ENCODE data around the gene COPS3. TPM values are rescaled to one million over a fixed set of nuclear protein-coding genes. Genes with fewer than 3 reads are reported as not detected.
A peak's percentile ranks its signal among the peaks of the same experiment; 100 is the strongest.

COPS3 gene
- polyA plus RNA-seq, 6 donors from 2014 or later = 80.2 to 117 (median 94.2) TPM

GRCh38 chr17:17214646-17215436 lies 66.2 kb downstream of the COPS3 start:
- Mint-ChIP-seq H3K27ac (peak overlapping the region in 1 of 6 donors; percentile 41), H3K27me3 (no peaks in the 10 kb centered on the region)

DNA sequence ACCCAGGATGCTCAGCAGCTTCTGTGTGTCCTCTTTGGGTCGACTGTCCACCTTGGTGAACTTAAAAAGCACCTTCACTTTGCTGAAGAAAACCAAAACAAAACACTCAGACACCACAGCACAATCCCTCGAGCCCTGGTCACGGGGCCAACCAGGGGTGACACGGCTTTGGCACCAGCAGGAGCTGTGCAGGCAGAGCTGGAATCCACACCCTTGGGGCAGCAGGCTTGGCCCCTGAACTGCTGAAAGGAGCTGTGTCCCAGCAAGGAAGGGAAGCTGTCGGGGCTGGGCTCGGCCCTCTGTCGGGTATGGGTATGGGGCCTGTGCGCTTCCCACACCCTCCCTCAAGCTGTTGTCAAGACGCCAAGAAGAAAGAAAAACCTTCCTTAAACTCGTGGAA lies 67.3 kb downstream of the COPS3 start:
- Mint-ChIP-seq H3K27ac (no peak overlapping the region), H3K36me3 (peaks cover 9 to 17% of the 10 kb centered on the region in 2 donors), H3K27me3 (no peaks in the 10 kb centered on the region), H3K9me3 (no peaks in the 10 kb centered on the region), H3K4me1 (no peaks in the 10 kb centered on the region), H3K4me3 (no peak overlapping the region)
- ATAC-seq (ENCODE audit: low read depth in 2 of 2) (no peak), DNase-seq (no peak)

More at GRCh38 chr17:17214646-17215436, 66.2 kb downstream of the COPS3 start:
- H3K9me3 Mint-ChIP-seq = no peaks in the 10 kb centered on the region
- H3K36me3 Mint-ChIP-seq = peaks cover 9 to 17% of the 10 kb centered on the region in 2 donors
- H3K4me1 Mint-ChIP-seq = no peaks in the 10 kb centered on the region
- H3K4me3 Mint-ChIP-seq = no peak overlapping the region
- no peak for DNase-seq
- ATAC-seq (ENCODE audit: low read depth in 2 of 2) = no peak

DNA sequence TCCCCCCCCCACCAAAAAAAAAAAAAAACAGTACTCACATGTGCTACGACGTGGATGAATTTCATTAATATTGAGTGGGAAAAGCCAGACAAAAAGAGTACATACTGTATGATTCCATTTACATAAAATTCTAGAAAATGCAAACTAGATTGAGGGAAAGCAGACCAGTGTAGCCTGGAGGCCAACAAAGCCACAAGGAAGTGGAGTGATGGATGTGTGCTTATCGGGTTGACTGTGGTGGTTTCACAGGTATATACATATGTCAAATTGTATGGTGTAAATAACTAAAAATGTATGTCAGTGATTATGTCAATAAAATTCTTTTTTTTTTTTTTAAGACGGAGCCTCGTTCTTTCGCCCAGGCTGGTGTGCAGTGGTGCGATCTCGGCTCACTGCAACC lies 73.0 kb downstream of the COPS3 start:
- Mint-ChIP-seq H3K27ac (peak overlapping the region in 2 of 6 donors; percentile 56 to 85), H3K9me3 (peaks cover 0 to 2% (median 0%) of the 10 kb centered on the region in 7 donors), H3K36me3 (no peaks in the 10 kb centered on the region), H3K27me3 (no peaks in the 10 kb centered on the region), H3K4me1 (peaks cover 10 to 18% (median 17%) of the 10 kb centered on the region in 3 donors), H3K4me3 (peak overlapping the region in 1 of 8 donors; percentile 27)
- DNase-seq = no peak
- no peak for ATAC-seq (ENCODE audit: low read depth in 2 of 2)

DNA sequence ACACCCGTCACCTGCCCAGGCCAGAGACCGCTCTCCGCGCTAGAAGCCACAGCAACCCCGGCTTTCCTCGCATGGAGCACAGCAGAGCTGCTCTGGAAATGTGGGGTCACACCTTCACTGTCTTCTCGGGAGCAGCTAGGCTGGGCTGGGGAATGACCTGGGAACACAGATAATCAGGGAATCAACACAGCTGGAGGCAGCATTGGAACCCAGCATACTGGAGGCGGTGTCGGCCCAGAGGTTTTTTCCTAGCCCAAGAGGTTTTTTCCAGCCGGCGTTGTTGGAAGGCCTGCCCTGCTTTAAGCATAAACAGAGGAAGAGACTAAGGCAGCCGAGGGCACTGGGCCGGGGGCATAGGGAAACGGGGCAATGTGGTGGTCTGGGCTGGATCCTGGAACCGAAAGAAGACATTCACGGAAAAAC lies 74.1 kb downstream of the COPS3 start:
- ATAC-seq (ENCODE audit: low read depth in 2 of 2) (no peak), DNase-seq (no peak)
- Mint-ChIP-seq H3K4me3 (peak overlapping the region; percentile 19 to 75 (median 62)), H3K27ac (peak overlapping the region in 5 of 6 donors; percentile 27 to 97 (median 79)), H3K4me1 (peaks cover 10 to 20% (median 17%) of the 10 kb centered on the region in 3 donors), H3K27me3 (no peaks in the 10 kb centered on the region), H3K9me3 (peaks cover 0 to 2% (median 0%) of the 10 kb centered on the region in 7 donors), H3K36me3 (no peaks in the 10 kb centered on the region)

DNA sequence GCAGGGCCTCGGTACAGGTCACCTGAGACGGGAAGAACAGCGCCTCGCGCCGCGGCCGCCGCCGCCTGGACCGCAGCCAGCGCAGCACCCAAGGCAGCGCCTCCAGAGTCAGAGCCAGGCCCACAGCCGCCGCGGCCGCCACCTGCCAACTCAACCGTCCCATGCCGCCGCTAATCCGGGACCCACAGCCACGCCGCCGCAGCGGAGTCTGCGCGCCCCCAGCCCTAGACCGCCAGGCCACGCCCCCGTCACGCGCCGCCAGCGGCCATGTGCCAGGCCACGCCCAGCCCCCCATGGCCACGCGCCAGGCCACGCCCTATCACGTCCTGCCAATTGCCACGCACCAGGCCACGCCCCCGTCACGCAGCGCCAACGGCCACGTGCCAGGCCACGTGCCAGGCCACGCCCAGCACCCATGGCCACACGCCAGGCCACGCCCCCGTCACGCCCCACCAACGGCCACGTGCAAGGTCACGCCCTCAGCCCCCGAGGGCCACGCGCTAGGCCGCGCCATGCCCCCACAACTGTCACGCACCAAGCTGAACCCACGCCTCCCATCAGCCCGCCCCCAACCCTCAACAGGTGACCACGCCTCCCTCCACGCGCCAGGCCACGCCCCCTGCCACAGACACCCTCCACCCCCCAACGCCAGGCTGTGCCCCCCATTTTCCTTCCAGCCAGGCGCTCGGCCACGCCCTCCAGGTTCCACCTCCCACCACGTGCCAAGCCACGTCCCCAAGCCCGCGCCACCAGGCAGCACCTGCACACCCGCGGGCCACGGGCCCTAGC lies 74.7 kb downstream of the COPS3 start, which contains the start of gene PLD6:
TSS of gene PLD6 (minus strand) at position 210 of the 789 bp plus-strand sequence. CDS start at position 163, 47 bp downstream.
- Mint-ChIP-seq H3K27me3 (no peaks in the 10 kb centered on the region), H3K4me1 (peaks cover 10 to 21% (median 20%) of the 10 kb centered on the region in 3 donors), H3K36me3 (no peaks in the 10 kb centered on the region), H3K9me3 (peaks cover 0 to 2% (median 0%) of the 10 kb centered on the region in 7 donors), H3K27ac (peak within 1 kb of the TSS; percentile 60 to 97 (median 81)), H3K4me3 (peak within 1 kb of the TSS; percentile 74 to 92 (median 86))
- ATAC-seq (ENCODE audit: low read depth in 2 of 2) (peak; percentile 77 to 86), DNase-seq (peak; percentile 88)

DNA sequence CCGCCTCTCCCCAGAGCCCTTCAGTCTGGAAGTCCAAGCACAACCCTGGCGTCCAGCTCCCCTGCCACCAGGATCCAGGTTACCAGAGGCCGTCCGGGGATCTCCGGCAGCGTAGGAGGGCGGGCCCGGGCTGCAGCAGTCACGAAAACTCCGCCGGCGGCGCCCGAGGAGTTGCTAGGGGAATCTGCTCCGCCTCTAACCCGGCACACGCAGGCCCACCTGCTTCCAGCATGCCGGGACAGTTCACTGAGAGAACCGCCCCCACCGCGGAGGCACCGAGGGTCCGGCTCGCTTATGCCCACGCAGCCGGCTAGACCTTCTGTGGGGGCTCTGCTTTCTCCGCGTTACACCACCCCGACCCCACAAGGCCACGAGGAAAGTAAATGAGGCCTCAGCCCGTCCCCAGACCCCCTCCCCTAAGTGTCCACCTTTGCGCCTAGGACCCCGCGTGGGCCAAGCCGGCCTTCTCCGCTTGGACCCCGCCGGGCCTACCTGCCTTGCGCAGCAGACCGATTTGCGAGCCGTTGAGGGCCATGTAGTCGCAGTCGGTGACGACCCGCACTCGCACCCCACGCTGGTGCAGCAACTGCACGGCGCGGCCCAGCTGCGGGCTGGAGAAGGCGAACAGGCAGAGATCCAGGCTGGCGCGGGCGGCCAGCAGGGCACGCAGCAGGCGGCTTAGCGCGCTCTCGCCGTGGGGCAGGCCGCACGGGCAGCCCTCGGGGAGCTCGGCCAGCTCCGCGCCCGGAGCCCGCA lies 75.5 kb downstream of the COPS3 start:
- peak; percentile 31 for DNase-seq
- peaks cover 0 to 2% (median 0%) of the 10 kb centered on the region in 7 donors for H3K9me3 Mint-ChIP-seq
- H3K27ac Mint-ChIP-seq = peak overlapping the region; percentile 24 to 83 (median 76)
- no peaks in the 10 kb centered on the region for H3K36me3 Mint-ChIP-seq
- peak; percentile 20 to 31 for ATAC-seq (ENCODE audit: low read depth in 2 of 2)
- H3K27me3 Mint-ChIP-seq = no peaks in the 10 kb centered on the region
- peak overlapping the region; percentile 74 to 92 (median 86) for H3K4me3 Mint-ChIP-seq
- peaks cover 10 to 22% (median 20%) of the 10 kb centered on the region in 3 donors for H3K4me1 Mint-ChIP-seq

GRCh38 chr17:17204635-17205231 lies 76.3 kb downstream of the COPS3 start:
- Mint-ChIP-seq H3K9me3 (peaks cover 0 to 2% (median 0%) of the 10 kb centered on the region in 7 donors), H3K27me3 (no peaks in the 10 kb centered on the region), H3K4me3 (peak overlapping the region; percentile 54 to 91 (median 85)), H3K4me1 (peaks cover 10 to 22% (median 20%) of the 10 kb centered on the region in 3 donors), H3K27ac (peak overlapping the region in 4 of 6 donors; percentile 24 to 85 (median 64)), H3K36me3 (no peaks in the 10 kb centered on the region)
- ATAC-seq (ENCODE audit: low read depth in 2 of 2) (no peak), DNase-seq (no peak)

GRCh38 chr17:17204041-17204591 lies 76.9 kb downstream of the COPS3 start:
- Mint-ChIP-seq H3K4me1 (peaks cover 10 to 22% (median 20%) of the 10 kb centered on the region in 3 donors), H3K36me3 (no peaks in the 10 kb centered on the region), H3K27ac (peak overlapping the region in 5 of 6 donors; percentile 7 to 85 (median 58)), H3K9me3 (peaks cover 0 to 2% (median 0%) of the 10 kb centered on the region in 7 donors), H3K27me3 (no peaks in the 10 kb centered on the region), H3K4me3 (peak overlapping the region in 6 of 8 donors; percentile 44 to 91 (median 77))
- DNase-seq (no peak), ATAC-seq (ENCODE audit: low read depth in 2 of 2) (no peak)

DNA sequence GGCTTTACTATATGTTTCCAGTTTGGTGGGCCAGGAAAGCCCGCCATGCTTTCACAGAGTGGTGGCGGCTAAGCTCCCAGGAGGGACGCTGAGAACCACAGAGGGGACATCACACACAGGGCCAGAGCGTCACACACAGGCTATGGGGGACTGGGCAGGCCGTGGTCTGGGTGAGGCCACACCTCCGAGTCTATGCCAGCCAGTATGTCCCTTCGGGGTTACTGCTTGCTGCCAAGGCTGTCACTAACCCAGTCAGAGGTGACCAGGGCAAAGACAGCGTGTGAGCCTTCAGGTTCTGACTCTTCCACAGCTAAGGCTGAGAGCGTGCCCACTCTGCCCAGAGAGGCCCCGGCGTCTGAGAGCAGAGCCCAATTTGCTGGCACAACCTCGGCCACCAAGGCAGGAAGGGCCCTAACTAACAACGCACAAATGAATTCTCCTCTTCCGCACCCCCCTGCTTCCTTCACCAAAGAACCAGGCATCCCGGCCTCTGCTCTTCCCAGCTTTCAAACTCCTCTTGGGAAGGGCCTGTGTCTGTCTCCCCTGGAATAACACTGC lies 77.8 kb downstream of the COPS3 start:
- Mint-ChIP-seq H3K9me3 (peaks cover 0 to 2% (median 0%) of the 10 kb centered on the region in 7 donors), H3K4me1 (peaks cover 10 to 22% (median 20%) of the 10 kb centered on the region in 3 donors), H3K27me3 (no peaks in the 10 kb centered on the region), H3K4me3 (peak overlapping the region in 2 of 8 donors; percentile 42 to 58), H3K27ac (peak overlapping the region in 3 of 6 donors; percentile 73 to 89 (median 79)), H3K36me3 (no peaks in the 10 kb centered on the region)
- ATAC-seq (ENCODE audit: low read depth in 2 of 2) (no peak), DNase-seq (no peak)

DNA sequence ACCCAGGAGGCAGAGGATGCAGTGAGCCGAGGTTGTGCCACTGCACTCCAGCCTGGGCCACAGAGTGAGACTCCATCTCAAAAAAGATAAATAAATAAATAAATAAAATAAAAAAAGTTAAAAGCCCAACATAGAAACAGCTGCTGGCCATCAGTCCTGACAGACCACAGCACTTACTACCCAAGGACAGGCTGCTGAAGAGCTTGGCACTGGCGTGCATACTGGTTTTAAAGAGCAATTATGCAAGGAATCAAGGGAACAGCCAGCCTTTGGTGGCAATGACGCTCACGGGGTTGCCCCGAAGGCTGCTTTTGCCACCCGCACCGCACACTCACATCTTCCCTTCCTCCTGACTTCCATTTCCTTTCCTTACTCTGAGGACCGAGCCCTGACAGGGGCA lies 79.1 kb downstream of the COPS3 start:
- Mint-ChIP-seq H3K27me3 (no peaks in the 10 kb centered on the region), H3K9me3 (peaks cover 0 to 2% (median 0%) of the 10 kb centered on the region in 7 donors), H3K27ac (no peak overlapping the region), H3K36me3 (no peaks in the 10 kb centered on the region), H3K4me3 (peak overlapping the region in 2 of 8 donors; percentile 6 to 43), H3K4me1 (peaks cover 10 to 22% (median 20%) of the 10 kb centered on the region in 3 donors)
- ATAC-seq (ENCODE audit: low read depth in 2 of 2) = no peak
- no peak for DNase-seq

DNA sequence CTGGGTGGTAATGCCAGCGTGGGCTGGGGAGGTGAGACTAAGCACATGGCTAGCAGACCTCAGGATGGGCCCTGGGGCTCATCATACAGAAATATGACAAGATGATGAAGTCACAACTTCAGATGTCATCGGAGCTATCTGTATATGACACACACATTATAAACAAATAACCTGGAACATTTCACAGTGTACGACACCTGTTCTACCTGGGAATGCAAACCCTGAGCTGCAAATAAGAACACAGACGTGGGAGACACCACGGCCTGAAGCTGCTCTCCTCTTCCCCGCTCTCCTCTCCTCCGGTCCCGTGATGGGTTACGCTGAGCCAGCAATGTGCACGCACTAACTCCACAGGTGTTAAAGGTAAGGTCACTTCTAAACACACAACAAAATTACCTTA lies 79.8 kb downstream of the COPS3 start:
- H3K4me3 Mint-ChIP-seq = peak overlapping the region in 1 of 8 donors; percentile 6
- H3K9me3 Mint-ChIP-seq = no peaks in the 10 kb centered on the region
- no peaks in the 10 kb centered on the region for H3K27me3 Mint-ChIP-seq
- no peak for DNase-seq
- peaks cover 7 to 22% (median 20%) of the 10 kb centered on the region in 3 donors for H3K4me1 Mint-ChIP-seq
- peak overlapping the region in 1 of 6 donors; percentile 81 for H3K27ac Mint-ChIP-seq
- H3K36me3 Mint-ChIP-seq = no peaks in the 10 kb centered on the region
- no peak for ATAC-seq (ENCODE audit: low read depth in 2 of 2)

DNA sequence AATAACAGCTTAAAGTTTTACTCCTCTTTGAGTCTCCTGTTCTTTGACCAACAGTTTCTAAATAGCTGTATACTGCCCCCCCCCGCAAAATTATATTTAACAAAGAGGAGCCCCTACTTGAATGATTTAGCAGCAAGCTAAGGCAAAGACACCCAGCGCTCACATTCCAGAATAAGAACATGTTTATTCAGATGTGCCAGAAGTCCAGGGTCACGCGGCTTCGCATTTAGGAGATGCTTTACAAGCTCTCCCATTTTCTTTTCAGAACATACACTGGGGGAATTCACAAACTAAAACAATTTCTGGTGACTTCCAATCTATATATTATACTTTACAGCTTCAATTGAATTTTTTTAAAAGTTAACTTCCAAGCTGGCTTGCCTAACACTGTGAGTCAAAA lies 80.2 kb downstream of the COPS3 start:
- Mint-ChIP-seq H3K4me3 (peak overlapping the region in 1 of 8 donors; percentile 6), H3K36me3 (no peaks in the 10 kb centered on the region), H3K9me3 (no peaks in the 10 kb centered on the region), H3K27me3 (no peaks in the 10 kb centered on the region), H3K4me1 (peaks cover 7 to 22% (median 20%) of the 10 kb centered on the region in 3 donors), H3K27ac (no peak overlapping the region)
- ATAC-seq (ENCODE audit: low read depth in 2 of 2) (no peak), DNase-seq (no peak)
